OCI-LY7 (cell line): Measurements from ENCODE around the gene PROM2.

Experiments
- CTCF ChIP-seq: fragments of 200-600 bp; sonication (generic); conservative IDR thresholded peaks from 2 replicates; pipeline ENCODE4 v1.5.1; 2014; ENCODE audit warnings: mild to moderate bottlenecking, antibody characterized with exemption, low read length, moderate library complexity, mixed read lengths
- EZH2phosphoT487 ChIP-seq: fragments of 200-600 bp; sonication (generic); IDR thresholded peaks from 2 replicates; pipeline ENCODE4 v1.6.1; 2018; ENCODE audit warnings: low read depth, borderline replicate concordance, mild to moderate bottlenecking, mixed run types, antibody characterized with exemption, low read length, moderate library complexity, mixed read lengths

GRCh38 chr2:95234816-95235215, 39.4 kb upstream of the PROM2 start:
- TF ChIP-seq CTCF (no peak), EZH2phosphoT487 (no peak)
